ENCODE measurements around the gene ZNRF4.

DNA sequence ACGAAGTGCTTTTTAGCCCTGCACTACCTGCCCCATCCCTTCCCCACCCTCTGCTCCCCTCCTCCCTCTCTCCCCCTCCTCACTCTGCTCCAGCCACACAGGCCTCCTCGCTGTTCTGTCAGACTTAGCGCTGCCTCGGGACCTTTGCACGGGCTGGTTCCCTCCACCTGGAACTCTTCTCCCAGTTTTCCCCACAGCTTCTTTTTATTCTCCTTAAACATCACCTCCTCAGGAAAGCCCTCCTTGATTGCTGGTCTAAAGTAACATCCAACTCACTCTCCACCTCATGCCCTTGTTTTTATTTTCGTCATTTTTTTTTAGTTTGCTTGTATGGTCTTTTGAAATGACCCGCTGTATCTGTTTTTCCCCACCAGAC lies 19.6 kb upstream of the ZNRF4 start:
- TF ChIP-seq, protein P1, sequence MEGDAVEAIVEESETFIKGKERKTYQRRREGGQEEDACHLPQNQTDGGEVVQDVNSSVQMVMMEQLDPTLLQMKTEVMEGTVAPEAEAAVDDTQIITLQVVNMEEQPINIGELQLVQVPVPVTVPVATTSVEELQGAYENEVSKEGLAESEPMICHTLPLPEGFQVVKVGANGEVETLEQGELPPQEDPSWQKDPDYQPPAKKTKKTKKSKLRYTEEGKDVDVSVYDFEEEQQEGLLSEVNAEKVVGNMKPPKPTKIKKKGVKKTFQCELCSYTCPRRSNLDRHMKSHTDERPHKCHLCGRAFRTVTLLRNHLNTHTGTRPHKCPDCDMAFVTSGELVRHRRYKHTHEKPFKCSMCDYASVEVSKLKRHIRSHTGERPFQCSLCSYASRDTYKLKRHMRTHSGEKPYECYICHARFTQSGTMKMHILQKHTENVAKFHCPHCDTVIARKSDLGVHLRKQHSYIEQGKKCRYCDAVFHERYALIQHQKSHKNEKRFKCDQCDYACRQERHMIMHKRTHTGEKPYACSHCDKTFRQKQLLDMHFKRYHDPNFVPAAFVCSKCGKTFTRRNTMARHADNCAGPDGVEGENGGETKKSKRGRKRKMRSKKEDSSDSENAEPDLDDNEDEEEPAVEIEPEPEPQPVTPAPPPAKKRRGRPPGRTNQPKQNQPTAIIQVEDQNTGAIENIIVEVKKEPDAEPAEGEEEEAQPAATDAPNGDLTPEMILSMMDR (IDR thresholded peaks at IDR 0.05; ENCODE audit: insufficient read depth, low read length, poor library complexity, severe bottlenecking), result no peak
- TF ChIP-seq EZH2phosphoT487 (conservative IDR thresholded peaks at IDR 0.05; ENCODE audit: low read length), result no peak

Measured in SU-DHL-6 (cell line).